A673 (cell line): ENCODE data around the gene BRCA2. TPM values are rescaled to one million over a fixed set of nuclear protein-coding genes. Genes with fewer than 3 reads are reported as not detected.

Source experiments
- BruUV-seq: library from RNA; stranded (reverse); fragments of 400-500 nt; replicated peaks from 2 replicates; lab custom pipeline; 2021; lab: Mats Ljungman, UMichigan
- CTCF ChIA-PET: fragments of 300-600 bp; sonication (Branson Sonifier 250); formaldehyde crosslinking; loops from one replicate; lab custom pipeline; 2022; ENCODE audit warnings: antibody characterized with exemption; lab: Charles Lee
- POLR2A ChIA-PET: fragments of 300-600 bp; sonication (Branson Sonifier 250); formaldehyde crosslinking; loops from one replicate; lab custom pipeline; 2022; ENCODE audit warnings: antibody characterized with exemption; ENCODE audit not compliant: low non-redundant PET; lab: Charles Lee
- DNase-seq: peaks from one replicate; pipeline ENCODE4 v3.0.0-alpha.2; 2015; ENCODE audit warnings: low spot score
- H3K27ac ChIP-seq: fragments of 200-600 bp; sonication (generic); 2 replicates; pipeline ENCODE4 v1.5.1; 2016; ENCODE audit warnings: mixed run types, low read depth, mild to moderate bottlenecking, mixed read lengths, antibody characterized with exemption, low read length; ENCODE audit not compliant: poor library complexity, severe bottlenecking
- H3K27me3 ChIP-seq: fragments of 200-600 bp; sonication (generic); replicated peaks from 2 replicates; pipeline ENCODE4 v1.6.1; 2017; ENCODE audit warnings: mixed run types, low read depth, mild to moderate bottlenecking, mixed read lengths, antibody characterized with exemption, low read length; ENCODE audit not compliant: insufficient read depth, poor library complexity
- H3K36me3 ChIP-seq: fragments of 200-600 bp; sonication (generic); 2 replicates; pipeline ENCODE4 v1.6.1; 2016; ENCODE audit warnings: mixed run types, mild to moderate bottlenecking, mixed read lengths, antibody characterized with exemption, low read length; ENCODE audit not compliant: insufficient read depth, poor library complexity, severe bottlenecking
- H3K4me1 ChIP-seq: fragments of 200-600 bp; sonication (generic); 2 replicates; pipeline ENCODE4 v1.6.1; 2017; ENCODE audit warnings: mixed run types, mild to moderate bottlenecking, mixed read lengths, antibody characterized with exemption, low read length; ENCODE audit not compliant: insufficient read depth, poor library complexity, severe bottlenecking
- H3K4me3 ChIP-seq: fragments of 200-600 bp; sonication (generic); 2 replicates; pipeline ENCODE4 v1.5.1; 2016; ENCODE audit warnings: low read depth, mixed run types, mild to moderate bottlenecking, mixed read lengths, low read length; ENCODE audit not compliant: poor library complexity, severe bottlenecking
- H3K9me3 ChIP-seq: fragments of 200-600 bp; sonication (generic); 2 replicates; pipeline ENCODE4 v1.6.1; 2016; ENCODE audit warnings: mixed run types, low read depth, mild to moderate bottlenecking, mixed read lengths, antibody characterized with exemption, low read length; ENCODE audit not compliant: poor library complexity, severe bottlenecking
- CTCF ChIP-seq: fragments of 300-800, 200-600 bp; sonication (generic); conservative IDR thresholded peaks from 2 replicates; pipeline ENCODE4 v1.5.1; 2017; ENCODE audit warnings: low read depth, mild to moderate bottlenecking, antibody characterized with exemption, low read length, moderate library complexity, mixed read lengths
- EZH2 ChIP-seq: fragments of 200-600 bp; sonication (generic); IDR thresholded peaks from 2 replicates; pipeline ENCODE4 v1.6.1; 2017; ENCODE audit warnings: borderline replicate concordance, low read depth, mild to moderate bottlenecking, mixed read lengths, antibody characterized with exemption, low read length; ENCODE audit not compliant: poor library complexity, severe bottlenecking
- intact Hi-C: fragments of 100-400 bp; cut with micrococcal nuclease; formaldehyde crosslinking; loops from one replicate; pipeline ENCODE4 v1.10.0; 2022; ENCODE audit not compliant: unreplicated experiment
- total RNA-seq: library from RNA; stranded (reverse); gene quantifications from 2 replicates; pipeline ENCODE4 v1.2.3, GENCODE V29; 2021

Gene BRCA2
- total RNA-seq, 1 experiment from 2014 or later = 35.9 TPM

GRCh38 chr13:32277839-32278238 lies 37.5 kb upstream of the BRCA2 start:
- Histone ChIP-seq H3K4me1 (no peaks in the 10 kb centered on the region), H3K9me3 (no peaks in the 10 kb centered on the region), H3K27me3 (no peaks in the 10 kb centered on the region), H3K4me3 (no peak overlapping the region), H3K27ac (no peak overlapping the region), H3K36me3 (no peaks in the 10 kb centered on the region)
- POLR2A ChIA-PET = no interaction called here
- CTCF ChIA-PET = no interaction called here
- DNase-seq = no peak
- no peak for TF ChIP-seq CTCF
- TF ChIP-seq EZH2 = no peak
- BruUV-seq = no TSS peak
- intact Hi-C loops = no loop called here

GRCh38 chr13:32278426-32278825 lies 36.9 kb upstream of the BRCA2 start:
- Histone ChIP-seq H3K4me1 (no peaks in the 10 kb centered on the region), H3K36me3 (no peaks in the 10 kb centered on the region), H3K4me3 (no peak overlapping the region), H3K27me3 (no peaks in the 10 kb centered on the region), H3K9me3 (no peaks in the 10 kb centered on the region), H3K27ac (no peak overlapping the region)
- no peak for DNase-seq
- BruUV-seq = no TSS peak
- CTCF ChIA-PET = no interaction called here
- TF ChIP-seq CTCF = no peak
- TF ChIP-seq EZH2 = no peak
- POLR2A ChIA-PET = no interaction called here
- intact Hi-C loops = no loop called here

GRCh38 chr13:32281096-32281495 lies 34.2 kb upstream of the BRCA2 start:
- Histone ChIP-seq H3K4me1 (peaks cover 3% of the 10 kb centered on the region), H3K4me3 (no peak overlapping the region), H3K27ac (no peak overlapping the region), H3K27me3 (no peaks in the 10 kb centered on the region), H3K9me3 (no peaks in the 10 kb centered on the region), H3K36me3 (no peaks in the 10 kb centered on the region)
- DNase-seq = no peak
- TF ChIP-seq EZH2 (no peak), CTCF (no peak)
- intact Hi-C loops = no loop called here
- ChIA-PET POLR2A (no interaction called here), CTCF (no interaction called here)
- no TSS peak for BruUV-seq
